ENCODE data around the gene GSTM3.
"Not testable (repeated sequence)": the region's sequence is repeated elsewhere in the genome, so short reads cannot be mapped to it uniquely, and the experiment has no call there.

GSTM3 gene

DNA sequence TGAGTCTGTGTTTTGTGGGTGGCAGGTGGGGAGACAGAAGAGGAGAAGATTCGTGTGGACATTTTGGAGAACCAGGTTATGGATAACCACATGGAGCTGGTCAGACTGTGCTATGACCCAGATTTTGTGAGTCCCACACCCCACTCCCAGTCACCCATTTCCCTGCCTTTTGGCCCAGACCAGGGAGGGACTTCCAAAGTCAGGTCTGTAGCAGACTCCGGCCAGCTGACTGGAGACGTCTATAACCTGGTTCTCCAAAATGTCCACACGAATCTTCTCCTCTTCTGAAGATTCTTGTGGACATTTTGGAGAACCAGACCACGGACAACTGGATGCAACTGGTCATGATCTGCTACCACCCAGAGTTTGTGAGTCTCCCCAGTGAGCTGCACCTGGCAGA, 27.2 kb downstream of the GSTM3 start:
- no peak overlapping the region for H3K9ac ChIP-seq (ENCODE audit: low read length)
- H3K4me2 ChIP-seq (ENCODE audit: low read depth, low read length, poor library complexity, severe bottlenecking) = no peak overlapping the region
- no peaks in the 10 kb centered on the region for H3K36me3 ChIP-seq (ENCODE audit: low read length)
- no peak overlapping the region for H3K4me3 ChIP-seq (ENCODE audit: insufficient read depth, low read length, poor library complexity, severe bottlenecking)
- H4K20me1 ChIP-seq (ENCODE audit: low read depth, low read length) = no peaks in the 10 kb centered on the region
- H3K27me3 ChIP-seq (ENCODE audit: low read length) = no peaks in the 10 kb centered on the region
- TF ChIP-seq EZH2phosphoT487 (conservative IDR thresholded peaks at IDR 0.05; ENCODE audit: low read length) = no peak
- no peak for TF ChIP-seq CTCF (IDR thresholded peaks at IDR 0.05; ENCODE audit: insufficient read depth, low read length, poor library complexity, severe bottlenecking)
- no peaks in the 10 kb centered on the region for H3K9me3 ChIP-seq (ENCODE audit: insufficient read depth, low read length)
- H3K9me2 ChIP-seq (replicated peaks; ENCODE audit: insufficient read depth, low read length) = no peaks in the 10 kb centered on the region
- no peak overlapping the region for H2AFZ ChIP-seq (ENCODE audit: low read depth, low read length, severe bottlenecking)
- no peak overlapping the region for H3K27ac ChIP-seq (ENCODE audit: low read depth, low read length)
- no peaks in the 10 kb centered on the region for H3F3A ChIP-seq (ENCODE audit: insufficient read depth)
- no peaks in the 10 kb centered on the region for H3K79me2 ChIP-seq (ENCODE audit: insufficient read depth, low read length)

GRCh38 chr1:109712321-109712864, 28.4 kb downstream of the GSTM3 start:
- no peaks in the 10 kb centered on the region for H3K36me3 ChIP-seq (ENCODE audit: low read length)
- no peak overlapping the region for H3K4me3 ChIP-seq (ENCODE audit: insufficient read depth, low read length, poor library complexity, severe bottlenecking)
- H3K27me3 ChIP-seq (ENCODE audit: low read length) = no peaks in the 10 kb centered on the region
- no peaks in the 10 kb centered on the region for H3K79me2 ChIP-seq (ENCODE audit: insufficient read depth, low read length)
- H3K9me3 ChIP-seq (ENCODE audit: insufficient read depth, low read length) = 0 out of 2 replicates have a peak, but pooled peaks cover 3% of the 10 kb centered on the region
- H3K4me2 ChIP-seq (ENCODE audit: low read depth, low read length, poor library complexity, severe bottlenecking) = no peak overlapping the region
- H3K27ac ChIP-seq (ENCODE audit: low read depth, low read length) = no peak overlapping the region
- no peaks in the 10 kb centered on the region for H3F3A ChIP-seq (ENCODE audit: insufficient read depth)
- no peaks in the 10 kb centered on the region for H4K20me1 ChIP-seq (ENCODE audit: low read depth, low read length)
- no peak overlapping the region for H2AFZ ChIP-seq (ENCODE audit: low read depth, low read length, severe bottlenecking)
- TF ChIP-seq EZH2phosphoT487 (conservative IDR thresholded peaks at IDR 0.05; ENCODE audit: low read length) (no peak), CTCF (IDR thresholded peaks at IDR 0.05; ENCODE audit: insufficient read depth, low read length, poor library complexity, severe bottlenecking) (no peak)
- no peaks in the 10 kb centered on the region for H3K9me2 ChIP-seq (replicated peaks; ENCODE audit: insufficient read depth, low read length)
- H3K9ac ChIP-seq (ENCODE audit: low read length) = no peak overlapping the region

- peak within 1 kb of the TSS; percentile 24 for H3K4me2 ChIP-seq (ENCODE audit: low read depth, low read length, poor library complexity, severe bottlenecking)
- not testable (repeated sequence) for H3K9me3 ChIP-seq (ENCODE audit: insufficient read depth, low read length); H3K4me3 ChIP-seq (ENCODE audit: insufficient read depth, low read length, poor library complexity, severe bottlenecking)
Measured at GRCh38 chr1:109711593-109712320, 29.1 kb downstream of the GSTM3 start, which contains the start of gene GSTM5. Gene GSTM5, plus strand, starts transcription at chr1:109712251. Its CDS starts 62 bp downstream, at chr1:109712313.

GRCh38 chr1:109709822-109710221, 31.0 kb downstream of the GSTM3 start:
- H3K36me3 ChIP-seq (ENCODE audit: low read length); H3K79me2 ChIP-seq (ENCODE audit: insufficient read depth, low read length); H3K4me2 ChIP-seq (ENCODE audit: low read depth, low read length, poor library complexity, severe bottlenecking); H2AFZ ChIP-seq (ENCODE audit: low read depth, low read length, severe bottlenecking); H3K9me3 ChIP-seq (ENCODE audit: insufficient read depth, low read length); H3K27me3 ChIP-seq (ENCODE audit: low read length); H3K4me3 ChIP-seq (ENCODE audit: insufficient read depth, low read length, poor library complexity, severe bottlenecking); H3F3A ChIP-seq (ENCODE audit: insufficient read depth); H3K27ac ChIP-seq (ENCODE audit: low read depth, low read length); H3K9ac ChIP-seq (ENCODE audit: low read length); H4K20me1 ChIP-seq (ENCODE audit: low read depth, low read length); H3K9me2 ChIP-seq (replicated peaks; ENCODE audit: insufficient read depth, low read length): not testable (repeated sequence)

More at GRCh38 chr1:109711593-109712320, 29.1 kb downstream of the GSTM3 start, which contains the start of gene GSTM5:
- H2AFZ ChIP-seq (ENCODE audit: low read depth, low read length, severe bottlenecking); H3K36me3 ChIP-seq (ENCODE audit: low read length); H3K79me2 ChIP-seq (ENCODE audit: insufficient read depth, low read length); H3K27me3 ChIP-seq (ENCODE audit: low read length); H3K27ac ChIP-seq (ENCODE audit: low read depth, low read length); H4K20me1 ChIP-seq (ENCODE audit: low read depth, low read length); H3K9me2 ChIP-seq (replicated peaks; ENCODE audit: insufficient read depth, low read length); H3F3A ChIP-seq (ENCODE audit: insufficient read depth): not testable (repeated sequence)
- H3K9ac ChIP-seq (ENCODE audit: low read length) = peak within 1 kb of the TSS; percentile 22; the same call in 1 of the 2 replicates

- H3K27me3 ChIP-seq (ENCODE audit: low read length); H3F3A ChIP-seq (ENCODE audit: insufficient read depth); H3K36me3 ChIP-seq (ENCODE audit: low read length): not testable (repeated sequence)
Measured at GRCh38 chr1:109708949-109709348, 31.9 kb downstream of the GSTM3 start.

More at GRCh38 chr1:109708949-109709348, 31.9 kb downstream of the GSTM3 start:
- not testable (repeated sequence) for H3K79me2 ChIP-seq (ENCODE audit: insufficient read depth, low read length); H3K9ac ChIP-seq (ENCODE audit: low read length); H3K4me3 ChIP-seq (ENCODE audit: insufficient read depth, low read length, poor library complexity, severe bottlenecking); H3K27ac ChIP-seq (ENCODE audit: low read depth, low read length); H3K9me2 ChIP-seq (replicated peaks; ENCODE audit: insufficient read depth, low read length); H3K4me2 ChIP-seq (ENCODE audit: low read depth, low read length, poor library complexity, severe bottlenecking); H2AFZ ChIP-seq (ENCODE audit: low read depth, low read length, severe bottlenecking); H4K20me1 ChIP-seq (ENCODE audit: low read depth, low read length); H3K9me3 ChIP-seq (ENCODE audit: insufficient read depth, low read length)

Data from SU-DHL-6 (cell line).